ENCODE data around the gene NCEH1. TPM values are rescaled to one million over a fixed set of nuclear protein-coding genes. Genes with fewer than 3 reads are reported as not detected.

NCEH1 gene
- total RNA-seq, 1 experiment from 2014 or later, result 73.0 TPM

GRCh38 chr3:172702256-172702655 lies 8.6 kb downstream of the NCEH1 start:
- H3K4me3 ChIP-seq (ENCODE audit: low read depth in 2 of 2, low read length in 2 of 2), result no peak overlapping the region
- H3K27ac ChIP-seq (ENCODE audit: low read length), result no peak overlapping the region
- H3K9me3 ChIP-seq (ENCODE audit: control insufficient read depth, insufficient read depth, low read depth, low read length), result no peaks in the 10 kb centered on the region
- DNase-seq (ENCODE audit: low read depth, low spot score) (no peak), ATAC-seq (no peak)
- peaks cover 24% of the 10 kb centered on the region for H3K4me1 ChIP-seq (ENCODE audit: control insufficient read depth, insufficient read depth, low read length)
- intact Hi-C loops (cut with micrococcal nuclease; ENCODE audit: unreplicated experiment) (no loop called here), in situ Hi-C loops (cut with HindIII; ENCODE audit: low pct_unique_long_range_greater_than_20kb, low sequenced_read_pairs) (no loop called here)
- no TSS peak for BruUV-seq (replicated peaks)
- no peaks in the 10 kb centered on the region for H3K36me3 ChIP-seq (ENCODE audit: control insufficient read depth, insufficient read depth, low read length)
- ChIA-PET POLR2A (no interaction called here), CTCF (no interaction called here)
- no peaks in the 10 kb centered on the region for H3K27me3 ChIP-seq (ENCODE audit: control insufficient read depth, insufficient read depth, low read length)
- no peak for TF ChIP-seq POLR2AphosphoS5 (IDR thresholded peaks at IDR 0.05; ENCODE audit: low read depth, low read length)
- no peak for TF ChIP-seq SIN3A (IDR thresholded peaks at IDR 0.05; ENCODE audit: borderline replicate concordance, insufficient read depth, low read depth, low read length)
- no peak for TF ChIP-seq REST (IDR thresholded peaks at IDR 0.05; ENCODE audit: insufficient read depth in 1 of 2, low read depth in 2 of 2, low read length in 1 of 2)

- no peaks in the 10 kb centered on the region for H3K27me3 ChIP-seq (ENCODE audit: control insufficient read depth, insufficient read depth, low read length)
- peak; percentile 35; the same call in 1 of the 2 replicates for ATAC-seq
- intact Hi-C loops (cut with micrococcal nuclease; ENCODE audit: unreplicated experiment), result no loop called here
- ChIA-PET CTCF (interaction anchor here (0.7 kb wide), 1 partner anchor 254 kb away, joined by 3 read pairs; no protein-coding TSS in a partner anchor), POLR2A (no interaction called here)
- no TSS peak for BruUV-seq (replicated peaks)
- no peak overlapping the region for H3K4me3 ChIP-seq (ENCODE audit: low read depth in 2 of 2, low read length in 2 of 2)
- peaks cover 22% of the 10 kb centered on the region; the same call in 1 of the 2 replicates for H3K4me1 ChIP-seq (ENCODE audit: control insufficient read depth, insufficient read depth, low read length)
- no peaks in the 10 kb centered on the region for H3K9me3 ChIP-seq (ENCODE audit: control insufficient read depth, insufficient read depth, low read depth, low read length)
- no peaks in the 10 kb centered on the region for H3K36me3 ChIP-seq (ENCODE audit: control insufficient read depth, insufficient read depth, low read length)
- in situ Hi-C loops (cut with HindIII; ENCODE audit: low pct_unique_long_range_greater_than_20kb, low sequenced_read_pairs), result no loop called here
- no peak for TF ChIP-seq REST (IDR thresholded peaks at IDR 0.05; ENCODE audit: insufficient read depth in 1 of 2, low read depth in 2 of 2, low read length in 1 of 2)
- TF ChIP-seq SIN3A (IDR thresholded peaks at IDR 0.05; ENCODE audit: borderline replicate concordance, insufficient read depth, low read depth, low read length), result no peak
- no peak for TF ChIP-seq CTCF (IDR thresholded peaks at IDR 0.05)
- TF ChIP-seq TCF7L2 (IDR thresholded peaks at IDR 0.05; ENCODE audit: low read depth, low read length), result no peak
- no peak for TF ChIP-seq POLR2AphosphoS5 (IDR thresholded peaks at IDR 0.05; ENCODE audit: low read depth, low read length)
- peak overlapping the region; percentile 15; the same call in 1 of the 2 replicates for H3K27ac ChIP-seq (ENCODE audit: low read length)
- no peak for DNase-seq (ENCODE audit: low read depth, low spot score)
Measured at GRCh38 chr3:172701751-172702150, 9.1 kb downstream of the NCEH1 start.
